SK-N-SH treated with all-trans-retinoic acid at 6 μM for 48 hours (cell line): ENCODE results near the gene FAM241B.

ENCODE experiments used
- CREB5 ChIP-seq: fragments of 250-450 bp; sonication (Bioruptor Pico); IDR thresholded peaks from 2 replicates; pipeline ENCODE4 v1.5.1; 2020; ENCODE audit warnings: low read depth, mild to moderate bottlenecking, moderate library complexity
- CSRNP3 ChIP-seq: fragments of 250-450 bp; sonication (Bioruptor Pico); IDR thresholded peaks from 2 replicates; pipeline ENCODE4 v1.5.1; 2021; ENCODE audit warnings: mild to moderate bottlenecking, moderate library complexity
- ZFP30 ChIP-seq: fragments of 450-650 bp; formaldehyde crosslinking; IDR thresholded peaks from 2 replicates; pipeline ENCODE4 v1.5.0; 2022; ENCODE audit warnings: mild to moderate bottlenecking, moderate library complexity
- TF ChIP-seq, protein P1 (sequence below): fragments of 250-450 bp; sonication (Bioruptor Pico); IDR thresholded peaks from 2 replicates; pipeline ENCODE4 v1.8.0; 2020; ENCODE audit warnings: mild to moderate bottlenecking, moderate library complexity, borderline replicate concordance

GRCh38 chr10:69652111-69652856, 22.2 kb downstream of the FAM241B start:
- TF ChIP-seq CREB5 (CRISPR knock-in tag) (no peak), ZFP30 (CRISPR knock-in tag) (no peak), CSRNP3 (no peak)
- TF ChIP-seq, protein P1, sequence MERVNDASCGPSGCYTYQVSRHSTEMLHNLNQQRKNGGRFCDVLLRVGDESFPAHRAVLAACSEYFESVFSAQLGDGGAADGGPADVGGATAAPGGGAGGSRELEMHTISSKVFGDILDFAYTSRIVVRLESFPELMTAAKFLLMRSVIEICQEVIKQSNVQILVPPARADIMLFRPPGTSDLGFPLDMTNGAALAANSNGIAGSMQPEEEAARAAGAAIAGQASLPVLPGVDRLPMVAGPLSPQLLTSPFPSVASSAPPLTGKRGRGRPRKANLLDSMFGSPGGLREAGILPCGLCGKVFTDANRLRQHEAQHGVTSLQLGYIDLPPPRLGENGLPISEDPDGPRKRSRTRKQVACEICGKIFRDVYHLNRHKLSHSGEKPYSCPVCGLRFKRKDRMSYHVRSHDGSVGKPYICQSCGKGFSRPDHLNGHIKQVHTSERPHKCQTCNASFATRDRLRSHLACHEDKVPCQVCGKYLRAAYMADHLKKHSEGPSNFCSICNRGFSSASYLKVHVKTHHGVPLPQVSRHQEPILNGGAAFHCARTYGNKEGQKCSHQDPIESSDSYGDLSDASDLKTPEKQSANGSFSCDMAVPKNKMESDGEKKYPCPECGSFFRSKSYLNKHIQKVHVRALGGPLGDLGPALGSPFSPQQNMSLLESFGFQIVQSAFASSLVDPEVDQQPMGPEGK (CRISPR knock-in tag) = no peak
